IPS DF 6.9 (cell line): ENCODE measurements around the gene PITPNB.

Experiments used
- DNase-seq: peaks from one replicate; pipeline ENCODE4 v3.0.0-alpha.2; 2013; ENCODE audit warnings: low read depth, low spot score
- H3K27ac ChIP-seq: one replicate; pipeline ENCODE4 v1.5.1; 2013; ENCODE audit warnings: low read length, control low read depth
- H3K27me3 ChIP-seq: 2 replicates; pipeline ENCODE4 v1.6.1; 2013; ENCODE audit warnings: mild to moderate bottlenecking, low read length; ENCODE audit not compliant: control insufficient read depth, insufficient read depth
- H3K36me3 ChIP-seq: 2 replicates; pipeline ENCODE4 v1.6.1; 2013; ENCODE audit warnings: low read length; ENCODE audit not compliant: control insufficient read depth, insufficient read depth
- H3K4me1 ChIP-seq: 2 replicates; pipeline ENCODE4 v1.6.1; 2013; ENCODE audit warnings: low read length; ENCODE audit not compliant: control insufficient read depth, insufficient read depth
- H3K4me3 ChIP-seq: 2 replicates; pipeline ENCODE4 v1.5.1; 2013; ENCODE audit warnings: mild to moderate bottlenecking, low read length
- H3K9me3 ChIP-seq: 2 replicates; pipeline ENCODE4 v1.6.1; 2013; ENCODE audit warnings: low read length, inconsistent platforms; ENCODE audit not compliant: control insufficient read depth, insufficient read depth
- WGBS: extraction: QIAGEN DNeasy Blood & Tissue Kit; methylation state at CpG from one replicate; pipeline ENCODE4 v1.1.7; 2013; ENCODE audit warnings: mixed read lengths, missing lambda C conversion rate; ENCODE audit not compliant: insufficient read length, insufficient coverage; 5-methylcytosine and 5-hydroxymethylcytosine counted together

The PITPNB gene

GRCh38 chr22:27863001-27863400 lies 56.1 kb downstream of the PITPNB start:
- no peak for DNase-seq
- Histone ChIP-seq H3K4me3 (no peak overlapping the region), H3K9me3 (no peaks in the 10 kb centered on the region), H3K4me1 (no peaks in the 10 kb centered on the region; the same call in 1 of the 2 replicates), H3K27ac (no peak overlapping the region), H3K27me3 (no peaks in the 10 kb centered on the region), H3K36me3 (0 out of 2 replicates have a peak, but pooled peaks cover 2% of the 10 kb centered on the region)
- WGBS: no CpG with 5 or more reads among the region's 1 CpG

GRCh38 chr22:27859336-27859735 lies 59.7 kb downstream of the PITPNB start:
- Histone ChIP-seq H3K4me1 (no peaks in the 10 kb centered on the region), H3K9me3 (no peaks in the 10 kb centered on the region), H3K27me3 (no peaks in the 10 kb centered on the region), H3K36me3 (peaks cover 14% of the 10 kb centered on the region), H3K27ac (no peak overlapping the region), H3K4me3 (no peak overlapping the region)
- WGBS: no CpG with 5 or more reads among the region's 2 CpGs
- DNase-seq: no peak

- peaks cover 14% of the 10 kb centered on the region for H3K36me3 ChIP-seq
- H3K4me1 ChIP-seq: no peaks in the 10 kb centered on the region
- no CpG with 5 or more reads among the region's 1 CpG for WGBS
- no peak overlapping the region for H3K27ac ChIP-seq
- H3K27me3 ChIP-seq: no peaks in the 10 kb centered on the region
- no peak for DNase-seq
- H3K9me3 ChIP-seq: no peaks in the 10 kb centered on the region
- H3K4me3 ChIP-seq: no peak overlapping the region
These were observed 60.4 kb downstream of the PITPNB start for GRCh38 chr22:27858626-27859025.

- H3K27ac ChIP-seq: no peak overlapping the region
- H3K27me3 ChIP-seq: no peaks in the 10 kb centered on the region
- no CpG with 5 or more reads among the region's 6 CpGs for WGBS
- no peak overlapping the region for H3K4me3 ChIP-seq
- no peaks in the 10 kb centered on the region for H3K9me3 ChIP-seq
- H3K36me3 ChIP-seq: peaks cover 18% of the 10 kb centered on the region
- H3K4me1 ChIP-seq: no peaks in the 10 kb centered on the region
- no peak for DNase-seq
These were observed 61.6 kb downstream of the PITPNB start for GRCh38 chr22:27857443-27857842.

- H3K4me3 ChIP-seq: no peak overlapping the region; the same call in 1 of the 2 replicates
- no CpG with 5 or more reads among the region's 4 CpGs for WGBS
- no peaks in the 10 kb centered on the region for H3K4me1 ChIP-seq
- H3K27ac ChIP-seq: no peak overlapping the region
- H3K36me3 ChIP-seq: peaks cover 18% of the 10 kb centered on the region
- H3K9me3 ChIP-seq: no peaks in the 10 kb centered on the region
- H3K27me3 ChIP-seq: no peaks in the 10 kb centered on the region
- no peak for DNase-seq
These were observed 62.7 kb downstream of the PITPNB start for GRCh38 chr22:27856386-27856785.

- Histone ChIP-seq H3K9me3 (no peaks in the 10 kb centered on the region), H3K36me3 (peaks cover 22% of the 10 kb centered on the region), H3K27me3 (no peaks in the 10 kb centered on the region), H3K27ac (no peak overlapping the region), H3K4me1 (peaks cover 8% of the 10 kb centered on the region), H3K4me3 (no peak overlapping the region)
- no peak for DNase-seq
- WGBS: no CpG with 5 or more reads among the region's 6 CpGs
These were observed 65.6 kb downstream of the PITPNB start for GRCh38 chr22:27853424-27853823.

GRCh38 chr22:27851974-27852746 lies 66.9 kb downstream of the PITPNB start:
- peaks cover 8% of the 10 kb centered on the region for H3K4me1 ChIP-seq
- WGBS: no CpG with 5 or more reads among the region's 7 CpGs
- no peak overlapping the region for H3K4me3 ChIP-seq
- H3K27ac ChIP-seq: no peak overlapping the region
- no peak for DNase-seq
- peaks cover 20% of the 10 kb centered on the region; the same call in 1 of the 2 replicates for H3K36me3 ChIP-seq
- H3K27me3 ChIP-seq: no peaks in the 10 kb centered on the region
- no peaks in the 10 kb centered on the region for H3K9me3 ChIP-seq

GRCh38 chr22:27850000-27850521 lies 69.0 kb downstream of the PITPNB start:
- peaks cover 13% of the 10 kb centered on the region; the same call in 1 of the 2 replicates for H3K36me3 ChIP-seq

GRCh38 chr22:27848005-27848404 lies 71.1 kb downstream of the PITPNB start:
- no peak for DNase-seq
- Histone ChIP-seq H3K27ac (no peak overlapping the region), H3K27me3 (no peaks in the 10 kb centered on the region), H3K4me3 (no peak overlapping the region), H3K36me3 (peaks cover 10% of the 10 kb centered on the region; the same call in 1 of the 2 replicates), H3K4me1 (peaks cover 17% of the 10 kb centered on the region), H3K9me3 (no peaks in the 10 kb centered on the region)
- no CpG with 5 or more reads among the region's 1 CpG for WGBS

More at GRCh38 chr22:27850000-27850521, 69.0 kb downstream of the PITPNB start:
- no peaks in the 10 kb centered on the region for H3K27me3 ChIP-seq
- peak overlapping the region; percentile 83 for H3K27ac ChIP-seq
- H3K9me3 ChIP-seq: no peaks in the 10 kb centered on the region
- WGBS: no CpG with 5 or more reads among the region's 6 CpGs
- H3K4me1 ChIP-seq: peaks cover 12% of the 10 kb centered on the region
- peak; percentile 27 for DNase-seq
- H3K4me3 ChIP-seq: no peak overlapping the region

- no CpG with 5 or more reads among the region's 9 CpGs for WGBS
- no peak for DNase-seq
- Histone ChIP-seq H3K4me1 (peaks cover 17% of the 10 kb centered on the region), H3K9me3 (no peaks in the 10 kb centered on the region), H3K27me3 (no peaks in the 10 kb centered on the region), H3K4me3 (no peak overlapping the region), H3K36me3 (peaks cover 10% of the 10 kb centered on the region; the same call in 1 of the 2 replicates), H3K27ac (no peak overlapping the region)
These were observed 72.1 kb downstream of the PITPNB start for GRCh38 chr22:27846910-27847309.
